Stimulated activated CD8-positive, alpha-beta memory T cell treated with anti-CD3 and anti-CD28 coated beads, Interleukin-7, amount 100 ng/mL, for 48 hours (primary cell): Measurements from ENCODE around the gene FOXE1.

Source experiments
- DNase-seq, 2 donors: peaks; one replicate each; pipeline ENCODE4 v3.0.0-alpha.2; 2020; ENCODE audit warnings: low read depth in 1 of 2; ENCODE audit errors: extremely low read depth in 1 of 2

Gene FOXE1

GRCh38 chr9:97864396-97864795 lies 11.4 kb downstream of the FOXE1 start:
- no peak for DNase-seq

DNA sequence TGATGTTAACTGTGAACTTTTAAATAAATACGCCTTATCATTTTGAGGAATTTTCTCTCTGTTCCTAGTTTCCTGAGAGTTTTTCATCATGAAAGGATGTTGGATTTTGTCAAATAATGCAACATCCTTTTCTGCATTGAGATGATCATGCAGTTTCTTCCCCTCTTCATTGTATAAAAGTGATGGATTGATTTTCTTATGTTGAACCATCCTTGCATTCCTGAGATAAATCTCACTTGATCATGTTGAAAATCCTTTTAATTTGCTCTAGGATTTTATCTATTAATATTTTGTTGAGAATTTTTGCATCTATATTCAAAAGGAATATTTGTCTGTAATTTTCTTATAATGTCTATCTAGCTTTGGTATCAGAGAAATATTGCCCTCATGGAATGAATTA lies 13.3 kb downstream of the FOXE1 start:
- no peak for DNase-seq

- DNase-seq, result no peak
Observed at GRCh38 chr9:97866848-97867247, 13.8 kb downstream of the FOXE1 start.

DNA sequence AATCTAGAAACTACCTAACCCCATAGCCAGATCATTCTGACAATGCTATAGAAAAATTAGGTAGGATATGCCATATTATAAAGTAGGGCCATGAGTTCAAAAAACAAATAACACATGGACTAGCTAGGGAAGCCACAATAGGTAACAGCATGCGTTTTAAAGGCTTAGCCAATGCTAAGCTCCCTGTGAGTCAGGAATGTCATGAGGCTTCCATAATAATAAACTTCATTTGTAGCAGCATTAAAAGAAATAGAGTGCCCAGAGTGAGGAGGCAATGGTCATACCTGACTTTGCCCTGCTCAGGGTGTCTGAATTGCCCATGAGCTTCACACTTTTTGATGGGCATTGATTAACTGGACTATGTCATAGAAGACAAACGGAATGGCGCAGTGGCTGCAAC lies 15.8 kb downstream of the FOXE1 start:
- no peak for DNase-seq

GRCh38 chr9:97873425-97873824 lies 20.4 kb downstream of the FOXE1 start:
- DNase-seq, result no peak

DNA sequence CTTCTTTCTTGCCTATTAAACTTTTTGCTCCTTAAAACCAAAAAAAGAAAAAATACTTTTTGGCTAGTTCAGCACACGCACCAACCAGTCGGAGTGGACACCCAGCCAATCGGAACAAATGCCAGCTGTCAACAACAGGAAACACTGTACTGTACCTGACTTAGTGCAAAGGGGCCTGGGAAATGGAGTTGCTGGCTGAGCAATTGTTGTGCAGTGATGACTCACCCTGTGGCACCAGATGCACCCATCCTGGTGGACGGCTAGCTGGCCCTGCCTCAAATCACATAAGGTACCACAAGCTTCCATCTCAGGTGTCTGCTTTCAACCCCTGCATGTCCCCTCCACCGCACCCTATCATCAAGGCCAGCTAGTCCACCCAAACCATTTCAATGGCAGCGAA lies 20.9 kb downstream of the FOXE1 start:
- no peak for DNase-seq

DNA sequence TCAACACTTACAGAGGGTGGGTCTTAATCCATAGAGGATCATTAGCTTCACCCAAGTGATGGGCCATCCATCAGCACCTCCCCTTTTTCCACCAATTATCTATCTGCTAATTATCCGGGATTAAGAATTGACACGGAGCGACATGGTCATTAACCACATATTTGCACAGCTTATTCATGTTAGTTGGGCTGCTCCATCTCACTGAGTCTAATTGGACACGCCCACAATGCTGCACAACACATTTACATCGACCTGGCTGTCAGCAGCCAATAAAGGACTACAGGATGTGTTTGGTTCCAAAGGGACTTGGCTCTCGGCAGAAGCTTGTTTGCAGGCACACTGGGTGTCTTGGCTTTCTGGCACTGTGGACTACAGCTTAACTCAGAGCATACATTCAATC lies 21.6 kb downstream of the FOXE1 start:
- no peak for DNase-seq

DNA sequence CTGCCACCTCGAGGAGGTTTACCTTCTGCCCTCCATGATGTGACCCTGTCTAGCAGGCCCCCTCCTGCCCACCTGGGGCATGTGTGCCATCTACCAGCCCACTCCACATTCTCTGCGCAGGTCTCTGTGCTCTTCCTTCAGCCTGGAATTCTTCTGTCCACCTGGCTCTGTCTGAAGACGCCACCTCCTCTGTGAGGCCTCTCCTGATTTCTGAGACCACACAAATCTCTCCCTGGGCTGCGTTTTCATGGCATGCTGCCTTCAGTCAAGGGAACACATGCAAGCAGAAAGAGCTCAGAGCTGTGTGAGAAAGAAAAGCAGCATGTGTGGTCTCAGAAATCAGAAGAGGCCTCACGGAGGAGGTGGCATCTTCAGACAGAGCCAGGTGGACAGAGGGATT lies 22.1 kb downstream of the FOXE1 start:
- DNase-seq, result no peak

DNA sequence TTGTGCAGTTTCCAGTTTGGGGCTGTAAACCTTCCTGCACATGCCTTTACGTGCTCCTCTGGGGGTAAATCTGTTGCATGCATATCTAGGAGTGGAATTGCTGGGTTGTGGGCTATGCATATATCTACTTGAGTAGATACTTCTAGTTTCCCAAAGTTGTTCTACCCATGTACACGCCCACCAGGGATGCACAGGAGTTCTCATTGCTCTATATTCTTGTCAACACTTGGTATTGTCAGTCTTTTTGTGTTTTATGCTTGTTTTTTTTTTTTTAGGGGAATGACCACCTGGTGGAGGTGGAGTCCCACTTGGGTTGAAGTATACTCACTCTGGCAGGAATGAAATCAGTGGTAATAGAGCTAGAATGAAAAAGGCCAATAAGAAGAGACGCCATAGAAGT lies 23.0 kb downstream of the FOXE1 start:
- DNase-seq, result no peak

DNA sequence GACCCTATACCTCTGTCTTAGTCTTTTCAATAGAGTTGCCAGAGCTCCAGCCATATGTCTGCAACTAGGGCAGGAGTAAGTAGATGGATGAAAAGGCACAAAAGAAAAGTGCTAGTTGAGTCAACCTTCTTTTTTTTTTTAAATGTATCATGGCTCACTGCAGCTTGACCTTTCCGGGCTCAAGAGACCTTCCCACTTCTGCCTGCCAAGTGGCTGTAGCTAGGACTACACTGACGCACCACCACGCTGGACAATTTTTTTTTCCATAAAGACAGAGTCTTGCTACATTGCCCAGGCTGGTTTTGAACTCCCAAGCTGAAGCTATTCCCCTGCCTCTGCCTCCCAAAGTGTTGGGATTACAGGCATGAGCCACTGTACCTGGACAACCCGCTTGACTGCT lies 27.3 kb downstream of the FOXE1 start:
- no peak for DNase-seq

DNA sequence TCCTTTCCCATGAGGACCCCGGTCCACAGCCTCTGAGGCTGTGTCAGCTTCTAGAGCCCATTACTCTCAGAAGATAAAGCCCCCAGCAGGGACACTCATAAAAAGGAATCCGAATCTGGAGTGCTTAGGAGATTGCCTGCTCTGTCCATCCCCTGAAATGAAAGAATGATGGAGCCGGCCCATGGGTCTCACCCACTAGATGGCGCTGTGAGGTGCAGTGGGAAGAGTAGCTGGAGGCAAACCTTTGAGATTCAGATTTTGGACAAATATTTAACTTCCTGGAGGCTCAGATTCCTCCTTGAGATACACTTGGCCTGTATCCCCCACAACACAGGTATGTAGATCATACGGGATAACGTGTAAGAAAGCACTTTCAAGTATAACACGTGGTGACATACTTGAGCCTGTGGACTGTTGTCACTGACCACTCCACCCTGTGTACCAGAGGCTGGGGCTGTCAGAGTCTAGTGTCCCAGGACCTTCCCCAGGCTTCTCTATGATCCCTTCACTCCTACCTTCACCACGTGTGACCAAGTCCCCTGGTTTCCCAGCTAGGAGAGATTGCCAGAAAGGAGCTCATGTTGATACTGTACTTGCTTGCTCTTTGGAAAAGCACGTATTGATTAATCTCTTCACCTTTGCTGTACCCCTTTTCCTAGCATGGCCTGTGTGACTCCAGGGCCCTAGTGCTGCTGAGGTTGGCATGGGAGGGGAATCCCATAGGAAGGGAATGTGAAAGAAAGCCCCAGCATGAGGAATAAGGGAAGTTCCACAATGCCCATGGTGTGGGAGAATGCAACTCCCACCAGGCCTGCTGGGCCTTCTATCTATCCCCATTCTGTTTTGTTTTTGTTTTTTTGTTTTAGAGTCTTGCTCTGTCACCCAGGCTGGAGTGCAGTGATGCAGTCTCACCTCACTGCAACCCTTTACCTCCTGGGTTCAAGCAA lies 37.2 kb downstream of the FOXE1 start:
- DNase-seq, result peak in 1 of 2 donors; percentile 25

DNA sequence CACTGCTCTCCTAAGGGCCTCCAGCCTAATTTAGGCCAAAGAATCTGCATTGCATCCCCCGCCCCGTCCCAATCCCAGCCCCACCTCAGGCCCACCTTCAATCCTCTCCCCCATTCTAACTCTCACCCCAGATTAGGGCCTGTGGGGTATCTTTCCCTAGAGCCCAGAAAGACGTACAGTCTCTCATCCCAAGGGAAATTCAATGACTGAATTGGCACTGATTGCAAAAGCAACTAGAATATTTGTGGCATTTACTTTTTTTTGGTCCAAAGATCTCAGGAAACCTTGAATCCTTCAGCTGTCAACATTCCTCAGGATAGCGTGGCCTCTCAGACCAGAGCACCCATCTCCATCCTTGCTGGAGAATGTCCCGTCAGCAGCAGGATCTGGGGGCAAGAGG lies 38.7 kb downstream of the FOXE1 start:
- DNase-seq, result no peak

DNA sequence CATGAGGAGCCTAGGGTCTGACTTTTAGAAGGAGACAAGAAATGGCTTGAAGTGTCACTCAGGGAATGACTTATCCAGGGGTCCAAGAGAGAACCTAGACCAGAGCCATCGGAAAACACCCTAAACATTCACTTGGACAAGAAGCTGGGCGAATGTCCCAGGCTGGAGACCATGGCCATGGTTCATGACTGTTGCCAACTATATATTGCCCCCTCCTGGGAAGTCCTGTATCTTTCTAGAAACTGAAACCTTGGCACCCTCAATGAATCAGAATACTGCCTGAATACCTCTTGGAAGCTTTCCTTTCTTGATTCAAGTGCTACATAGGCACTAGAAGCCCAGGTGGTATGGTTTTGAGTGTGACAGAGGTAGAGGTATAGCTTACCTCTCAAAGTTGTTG lies 39.4 kb downstream of the FOXE1 start:
- DNase-seq, result no peak

DNA sequence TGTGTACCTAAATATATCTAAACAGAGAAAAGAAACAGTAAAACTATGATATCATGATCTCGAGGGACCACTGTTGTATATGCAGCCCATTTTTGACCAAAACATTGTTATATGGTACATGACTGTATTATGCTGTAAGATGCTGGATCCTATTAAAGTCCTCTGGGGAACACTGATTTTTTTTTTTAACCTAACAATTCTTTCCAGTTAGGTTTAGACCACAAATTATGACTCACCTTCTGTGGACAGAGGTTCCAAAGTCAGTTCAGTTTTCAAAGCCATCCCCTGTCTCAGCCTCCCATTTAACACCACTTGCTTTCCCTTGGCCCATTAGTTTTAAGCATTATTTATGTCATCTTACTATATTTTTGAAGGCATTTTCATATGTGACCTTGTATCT lies 42.2 kb downstream of the FOXE1 start:
- DNase-seq, result no peak

GRCh38 chr9:97895695-97896332 lies 42.8 kb downstream of the FOXE1 start:
- DNase-seq, result no peak

DNA sequence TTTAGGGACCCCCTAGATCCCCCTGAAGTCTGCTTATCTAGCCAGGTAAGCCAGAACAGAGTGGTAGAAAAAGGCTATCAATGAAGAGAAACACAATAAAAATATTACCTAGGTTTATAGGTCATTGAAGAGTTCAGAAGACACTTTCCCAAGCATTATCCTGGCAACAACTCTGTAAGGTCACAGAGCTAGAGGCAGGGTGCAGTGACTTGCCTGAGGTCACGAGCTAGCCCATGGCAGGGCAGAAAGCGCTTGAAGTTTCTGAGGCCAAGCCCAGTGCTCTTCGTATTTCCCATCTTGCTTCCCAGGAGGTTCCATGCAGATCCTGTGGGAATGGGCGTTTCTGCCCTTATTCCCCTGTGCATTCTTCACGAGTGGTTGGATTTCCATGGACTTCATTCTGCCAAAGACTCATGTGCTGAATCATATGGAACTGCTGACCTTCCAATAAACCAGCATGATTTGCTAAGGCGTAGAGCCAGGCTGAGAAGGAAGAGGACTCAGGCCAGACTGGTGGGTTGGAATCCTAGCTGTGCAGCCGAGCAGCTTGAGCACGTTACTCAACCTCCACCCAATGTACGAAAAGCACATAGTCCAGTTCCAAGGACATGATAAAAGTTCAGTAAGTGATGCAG lies 47.2 kb downstream of the FOXE1 start:
- DNase-seq, result no peak

DNA sequence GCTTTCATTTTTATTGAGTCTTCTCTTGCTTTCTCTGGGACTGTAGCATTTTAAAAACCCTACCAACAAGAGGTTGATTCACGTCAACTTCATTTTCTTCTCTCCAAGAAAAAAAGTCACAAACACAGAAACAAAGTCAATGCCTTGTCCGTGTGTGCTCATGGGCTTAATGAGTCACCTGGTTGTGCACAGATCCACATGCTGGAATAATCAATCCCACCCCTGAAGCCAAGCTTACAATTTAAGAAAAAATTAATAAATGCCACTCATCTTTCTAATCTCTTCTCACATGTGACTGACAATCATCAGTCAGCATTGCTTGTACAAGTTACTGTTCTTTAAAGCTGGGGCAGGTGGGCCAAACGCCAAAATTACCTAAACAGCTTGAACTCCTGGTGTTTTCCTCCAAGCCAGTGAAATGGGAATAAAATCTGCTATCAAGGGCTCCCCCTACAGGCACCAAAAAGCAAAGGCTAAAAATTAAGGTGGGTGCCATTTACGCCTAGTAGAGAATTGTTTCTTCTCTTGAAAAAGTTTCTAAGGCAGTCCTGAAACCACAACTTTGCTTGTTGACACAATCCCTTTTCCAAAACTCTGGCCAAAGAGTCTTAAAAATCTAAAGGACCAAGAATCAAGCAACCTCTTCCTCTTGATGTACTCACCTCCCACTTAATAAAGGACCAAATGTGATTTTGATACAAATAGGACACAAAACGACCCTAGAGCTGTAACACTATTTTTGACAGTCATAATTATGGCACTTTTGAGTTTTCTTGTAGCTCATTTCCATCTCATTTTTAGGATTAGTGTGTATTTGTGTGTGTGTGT lies 47.9 kb downstream of the FOXE1 start:
- DNase-seq, result no peak

GRCh38 chr9:97903177-97903576 lies 50.2 kb downstream of the FOXE1 start:
- no peak for DNase-seq

- DNase-seq, result no peak
Observed at GRCh38 chr9:97904725-97905124, 51.7 kb downstream of the FOXE1 start.

DNA sequence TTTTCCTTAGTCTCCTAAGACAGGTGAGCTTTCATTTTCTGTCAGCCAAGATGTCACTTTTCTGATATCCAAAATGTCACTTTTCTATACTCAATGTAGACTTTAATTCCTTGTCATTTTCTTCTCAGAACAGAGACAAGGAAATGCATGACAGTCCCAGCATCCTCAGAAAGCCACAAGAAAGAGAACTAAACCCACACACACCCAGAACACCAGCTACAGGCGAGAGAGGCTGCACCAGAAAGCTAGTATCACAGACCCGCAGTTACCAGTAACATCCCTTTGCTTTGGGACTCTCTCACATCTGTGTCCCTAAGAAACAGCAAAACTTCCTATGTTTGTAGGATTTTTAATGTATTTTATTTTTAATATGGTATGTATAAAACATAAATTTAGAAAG lies 52.2 kb downstream of the FOXE1 start:
- no peak for DNase-seq
